HepG2 (cell line): ENCODE results near the gene IL2RA. TPM values are rescaled to one million over a fixed set of nuclear protein-coding genes. Genes with fewer than 3 reads are reported as not detected.

Experiments
- DDIT3 ChIP-seq: sonication (generic); formaldehyde crosslinking; IDR thresholded peaks from 2 replicates; pipeline ENCODE4 v1.4.0; 2020; ENCODE audit warnings: mild to moderate bottlenecking, missing genetic modification reagents
- FOXO1 ChIP-seq: sonication (generic); formaldehyde crosslinking; IDR thresholded peaks from 2 replicates; pipeline ENCODE4 v1.4.0; 2020; ENCODE audit warnings: missing genetic modification reagents
- FUBP1 ChIP-seq: sonication (generic); formaldehyde crosslinking; IDR thresholded peaks from 2 replicates; pipeline ENCODE4 v1.5.1; 2020; ENCODE audit warnings: missing genetic modification reagents, mild to moderate bottlenecking, borderline replicate concordance
- JARID2 ChIP-seq: sonication (generic); formaldehyde crosslinking; IDR thresholded peaks from 2 replicates; pipeline ENCODE4 v1.8.1; 2023; ENCODE audit warnings: missing genetic modification reagents, inconsistent platforms; ENCODE audit not compliant: insufficient replicate concordance
- polyA plus RNA-seq, 8 experiments: library from polyadenylated mRNA; depleted of rRNA in 3 of 8; stranded (reverse) in 7 of 8; unstranded in 1 of 8; fragments of >200 nt; fragmentation: Illumina TruSeq in 4 of 8; extraction: Trizol in 4 of 8; gene quantifications; 2 replicates each; pipeline versions ENCODE4 v1.2.1 to v1.2.3, GENCODE V29; 2011 to 2016; ENCODE audit warnings: low read depth in 4 of 8, missing spikeins in 1 of 8, mixed read lengths in 1 of 8; ENCODE audit not compliant: insufficient read depth in 1 of 8
- total RNA-seq, 5 experiments: library from RNA; depleted of rRNA; stranded (reverse); fragments of >200 nt; fragmentation: Illumina TruSeq; extraction: Trizol; gene quantifications; 2 replicates each; pipeline ENCODE4 v1.2.3, GENCODE V29; 2016; ENCODE audit warnings: low read depth in 1 of 5
- TF ChIP-seq, protein P1 (sequence below): IDR thresholded peaks from 2 replicates; pipeline ENCODE4 v1.6.1; 2016; ENCODE audit warnings: low read depth, missing genetic modification reagents, missing compliant biosample characterization
- TF ChIP-seq, protein P2 (sequence below): sonication (generic); formaldehyde crosslinking; IDR thresholded peaks from 2 replicates; pipeline ENCODE4 v1.4.0; 2020; ENCODE audit warnings: mild to moderate bottlenecking, missing genetic modification reagents, borderline replicate concordance
- TF ChIP-seq, protein P3 (sequence below), 2 experiments: IDR thresholded peaks; 2 replicates each; pipeline ENCODE4 v1.6.1; 2011 to 2012; ENCODE audit warnings: low read length in 2 of 2, borderline replicate concordance in 1 of 2, low read depth in 1 of 2, mild to moderate bottlenecking in 1 of 2, moderate library complexity in 1 of 2

The IL2RA gene
- total and polyA plus RNA-seq, 2 of the 13 experiments (the other 11 are each of a cell fraction or from before 2014, with no cell fraction given) = not detected

GRCh38 chr10:6053816-6054631 is 8.1 kb downstream of the IL2RA start (continued):
- TF ChIP-seq, protein P1, sequence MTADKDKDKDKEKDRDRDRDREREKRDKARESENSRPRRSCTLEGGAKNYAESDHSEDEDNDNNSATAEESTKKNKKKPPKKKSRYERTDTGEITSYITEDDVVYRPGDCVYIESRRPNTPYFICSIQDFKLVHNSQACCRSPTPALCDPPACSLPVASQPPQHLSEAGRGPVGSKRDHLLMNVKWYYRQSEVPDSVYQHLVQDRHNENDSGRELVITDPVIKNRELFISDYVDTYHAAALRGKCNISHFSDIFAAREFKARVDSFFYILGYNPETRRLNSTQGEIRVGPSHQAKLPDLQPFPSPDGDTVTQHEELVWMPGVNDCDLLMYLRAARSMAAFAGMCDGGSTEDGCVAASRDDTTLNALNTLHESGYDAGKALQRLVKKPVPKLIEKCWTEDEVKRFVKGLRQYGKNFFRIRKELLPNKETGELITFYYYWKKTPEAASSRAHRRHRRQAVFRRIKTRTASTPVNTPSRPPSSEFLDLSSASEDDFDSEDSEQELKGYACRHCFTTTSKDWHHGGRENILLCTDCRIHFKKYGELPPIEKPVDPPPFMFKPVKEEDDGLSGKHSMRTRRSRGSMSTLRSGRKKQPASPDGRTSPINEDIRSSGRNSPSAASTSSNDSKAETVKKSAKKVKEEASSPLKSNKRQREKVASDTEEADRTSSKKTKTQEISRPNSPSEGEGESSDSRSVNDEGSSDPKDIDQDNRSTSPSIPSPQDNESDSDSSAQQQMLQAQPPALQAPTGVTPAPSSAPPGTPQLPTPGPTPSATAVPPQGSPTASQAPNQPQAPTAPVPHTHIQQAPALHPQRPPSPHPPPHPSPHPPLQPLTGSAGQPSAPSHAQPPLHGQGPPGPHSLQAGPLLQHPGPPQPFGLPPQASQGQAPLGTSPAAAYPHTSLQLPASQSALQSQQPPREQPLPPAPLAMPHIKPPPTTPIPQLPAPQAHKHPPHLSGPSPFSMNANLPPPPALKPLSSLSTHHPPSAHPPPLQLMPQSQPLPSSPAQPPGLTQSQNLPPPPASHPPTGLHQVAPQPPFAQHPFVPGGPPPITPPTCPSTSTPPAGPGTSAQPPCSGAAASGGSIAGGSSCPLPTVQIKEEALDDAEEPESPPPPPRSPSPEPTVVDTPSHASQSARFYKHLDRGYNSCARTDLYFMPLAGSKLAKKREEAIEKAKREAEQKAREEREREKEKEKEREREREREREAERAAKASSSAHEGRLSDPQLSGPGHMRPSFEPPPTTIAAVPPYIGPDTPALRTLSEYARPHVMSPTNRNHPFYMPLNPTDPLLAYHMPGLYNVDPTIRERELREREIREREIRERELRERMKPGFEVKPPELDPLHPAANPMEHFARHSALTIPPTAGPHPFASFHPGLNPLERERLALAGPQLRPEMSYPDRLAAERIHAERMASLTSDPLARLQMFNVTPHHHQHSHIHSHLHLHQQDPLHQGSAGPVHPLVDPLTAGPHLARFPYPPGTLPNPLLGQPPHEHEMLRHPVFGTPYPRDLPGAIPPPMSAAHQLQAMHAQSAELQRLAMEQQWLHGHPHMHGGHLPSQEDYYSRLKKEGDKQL (CRISPR knock-in tag) = no peak
- TF ChIP-seq JARID2 (CRISPR knock-in tag) (no peak), FOXO1 (CRISPR knock-in tag) (no peak), FUBP1 (CRISPR knock-in tag) (no peak), DDIT3 (no peak)
- TF ChIP-seq, protein P2, sequence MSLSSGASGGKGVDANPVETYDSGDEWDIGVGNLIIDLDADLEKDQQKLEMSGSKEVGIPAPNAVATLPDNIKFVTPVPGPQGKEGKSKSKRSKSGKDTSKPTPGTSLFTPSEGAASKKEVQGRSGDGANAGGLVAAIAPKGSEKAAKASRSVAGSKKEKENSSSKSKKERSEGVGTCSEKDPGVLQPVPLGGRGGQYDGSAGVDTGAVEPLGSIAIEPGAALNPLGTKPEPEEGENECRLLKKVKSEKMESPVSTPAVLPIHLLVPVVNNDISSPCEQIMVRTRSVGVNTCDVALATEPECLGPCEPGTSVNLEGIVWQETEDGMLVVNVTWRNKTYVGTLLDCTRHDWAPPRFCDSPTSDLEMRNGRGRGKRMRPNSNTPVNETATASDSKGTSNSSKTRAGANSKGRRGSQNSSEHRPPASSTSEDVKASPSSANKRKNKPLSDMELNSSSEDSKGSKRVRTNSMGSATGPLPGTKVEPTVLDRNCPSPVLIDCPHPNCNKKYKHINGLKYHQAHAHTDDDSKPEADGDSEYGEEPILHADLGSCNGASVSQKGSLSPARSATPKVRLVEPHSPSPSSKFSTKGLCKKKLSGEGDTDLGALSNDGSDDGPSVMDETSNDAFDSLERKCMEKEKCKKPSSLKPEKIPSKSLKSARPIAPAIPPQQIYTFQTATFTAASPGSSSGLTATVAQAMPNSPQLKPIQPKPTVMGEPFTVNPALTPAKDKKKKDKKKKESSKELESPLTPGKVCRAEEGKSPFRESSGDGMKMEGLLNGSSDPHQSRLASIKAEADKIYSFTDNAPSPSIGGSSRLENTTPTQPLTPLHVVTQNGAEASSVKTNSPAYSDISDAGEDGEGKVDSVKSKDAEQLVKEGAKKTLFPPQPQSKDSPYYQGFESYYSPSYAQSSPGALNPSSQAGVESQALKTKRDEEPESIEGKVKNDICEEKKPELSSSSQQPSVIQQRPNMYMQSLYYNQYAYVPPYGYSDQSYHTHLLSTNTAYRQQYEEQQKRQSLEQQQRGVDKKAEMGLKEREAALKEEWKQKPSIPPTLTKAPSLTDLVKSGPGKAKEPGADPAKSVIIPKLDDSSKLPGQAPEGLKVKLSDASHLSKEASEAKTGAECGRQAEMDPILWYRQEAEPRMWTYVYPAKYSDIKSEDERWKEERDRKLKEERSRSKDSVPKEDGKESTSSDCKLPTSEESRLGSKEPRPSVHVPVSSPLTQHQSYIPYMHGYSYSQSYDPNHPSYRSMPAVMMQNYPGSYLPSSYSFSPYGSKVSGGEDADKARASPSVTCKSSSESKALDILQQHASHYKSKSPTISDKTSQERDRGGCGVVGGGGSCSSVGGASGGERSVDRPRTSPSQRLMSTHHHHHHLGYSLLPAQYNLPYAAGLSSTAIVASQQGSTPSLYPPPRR = no peak
- TF ChIP-seq, protein P3, sequence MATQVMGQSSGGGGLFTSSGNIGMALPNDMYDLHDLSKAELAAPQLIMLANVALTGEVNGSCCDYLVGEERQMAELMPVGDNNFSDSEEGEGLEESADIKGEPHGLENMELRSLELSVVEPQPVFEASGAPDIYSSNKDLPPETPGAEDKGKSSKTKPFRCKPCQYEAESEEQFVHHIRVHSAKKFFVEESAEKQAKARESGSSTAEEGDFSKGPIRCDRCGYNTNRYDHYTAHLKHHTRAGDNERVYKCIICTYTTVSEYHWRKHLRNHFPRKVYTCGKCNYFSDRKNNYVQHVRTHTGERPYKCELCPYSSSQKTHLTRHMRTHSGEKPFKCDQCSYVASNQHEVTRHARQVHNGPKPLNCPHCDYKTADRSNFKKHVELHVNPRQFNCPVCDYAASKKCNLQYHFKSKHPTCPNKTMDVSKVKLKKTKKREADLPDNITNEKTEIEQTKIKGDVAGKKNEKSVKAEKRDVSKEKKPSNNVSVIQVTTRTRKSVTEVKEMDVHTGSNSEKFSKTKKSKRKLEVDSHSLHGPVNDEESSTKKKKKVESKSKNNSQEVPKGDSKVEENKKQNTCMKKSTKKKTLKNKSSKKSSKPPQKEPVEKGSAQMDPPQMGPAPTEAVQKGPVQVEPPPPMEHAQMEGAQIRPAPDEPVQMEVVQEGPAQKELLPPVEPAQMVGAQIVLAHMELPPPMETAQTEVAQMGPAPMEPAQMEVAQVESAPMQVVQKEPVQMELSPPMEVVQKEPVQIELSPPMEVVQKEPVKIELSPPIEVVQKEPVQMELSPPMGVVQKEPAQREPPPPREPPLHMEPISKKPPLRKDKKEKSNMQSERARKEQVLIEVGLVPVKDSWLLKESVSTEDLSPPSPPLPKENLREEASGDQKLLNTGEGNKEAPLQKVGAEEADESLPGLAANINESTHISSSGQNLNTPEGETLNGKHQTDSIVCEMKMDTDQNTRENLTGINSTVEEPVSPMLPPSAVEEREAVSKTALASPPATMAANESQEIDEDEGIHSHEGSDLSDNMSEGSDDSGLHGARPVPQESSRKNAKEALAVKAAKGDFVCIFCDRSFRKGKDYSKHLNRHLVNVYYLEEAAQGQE (IDR thresholded peaks at IDR 0.05; ENCODE audit: borderline replicate concordance in 1 of 2, low read depth in 1 of 2, low read length in 2 of 2) = no peak
